Daoy (cell line): ENCODE data around the gene NPAS3. TPM values are rescaled to one million over a fixed set of nuclear protein-coding genes. Genes with fewer than 3 reads are reported as not detected.

Source experiments
- DNase-seq: peaks from one replicate; pipeline ENCODE4 v3.0.0-alpha.2; 2015; ENCODE audit warnings: low read depth
- total RNA-seq: library from RNA; depleted of rRNA; stranded (reverse); fragments of >200 nt; shearing (Covaris generic); gene quantifications from 2 replicates; pipeline ENCODE4 v1.2.3, GENCODE V29; 2014

Gene NPAS3
- total RNA-seq, 1 experiment from 2014 or later, result 1.9 TPM

DNA sequence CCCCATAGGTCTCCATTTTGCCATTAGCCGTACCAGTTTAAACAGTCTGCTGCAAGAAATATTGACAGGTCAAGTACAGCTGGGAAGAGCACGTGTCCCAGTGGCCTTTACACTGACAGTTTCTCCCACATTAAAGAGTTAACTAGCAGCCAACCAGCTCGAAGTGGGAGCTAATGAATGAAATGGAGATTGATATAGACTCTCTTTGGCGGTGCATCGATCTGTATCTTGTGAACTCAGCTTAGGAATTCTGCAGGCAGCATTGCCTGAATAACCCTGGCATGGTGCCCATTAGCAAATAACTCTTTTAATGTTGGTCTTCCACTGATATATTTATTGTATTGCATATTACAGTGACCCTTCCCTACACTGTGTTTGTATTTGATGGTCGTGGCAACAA, 692.8 kb downstream of the NPAS3 start:
- DNase-seq, result no peak

DNA sequence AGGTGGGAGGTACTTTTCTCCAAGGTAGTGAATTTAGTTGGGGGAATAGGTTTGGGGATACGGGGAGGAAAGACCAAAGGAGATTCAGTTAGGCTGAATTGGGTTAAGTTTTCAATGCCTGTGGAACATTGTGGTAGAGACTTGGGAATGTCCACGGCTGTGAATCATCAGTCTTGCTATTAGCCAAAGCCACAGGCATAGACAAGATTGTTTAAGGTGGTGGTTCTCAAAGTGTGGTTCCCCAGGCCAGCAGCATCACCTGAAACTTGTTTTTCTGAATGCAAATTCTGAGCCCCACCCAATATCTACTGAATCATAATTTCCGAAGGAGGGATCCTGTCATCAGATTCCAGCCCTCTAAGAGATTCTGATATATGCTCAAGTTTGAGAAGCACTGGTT, 696.0 kb downstream of the NPAS3 start:
- peak; percentile 43 for DNase-seq

DNA sequence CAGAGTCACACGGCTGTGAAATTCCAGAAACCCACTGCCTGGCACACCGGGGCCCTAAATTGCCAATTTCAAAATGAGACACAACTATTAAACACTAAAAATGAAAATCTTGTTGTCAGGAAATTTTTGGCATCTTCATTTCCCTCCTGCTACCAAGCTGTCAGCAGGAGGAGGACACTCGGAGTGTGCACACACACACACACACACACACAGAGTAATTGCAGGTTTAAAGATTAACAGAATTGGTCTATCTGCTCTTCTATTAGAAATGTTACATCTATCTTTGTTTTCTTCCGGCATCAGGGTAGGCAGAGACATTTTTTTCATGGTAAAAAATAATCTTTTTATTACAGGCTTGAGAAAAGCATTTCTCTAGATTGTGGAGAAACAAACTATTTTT, 698.0 kb downstream of the NPAS3 start:
- DNase-seq, result no peak

DNA sequence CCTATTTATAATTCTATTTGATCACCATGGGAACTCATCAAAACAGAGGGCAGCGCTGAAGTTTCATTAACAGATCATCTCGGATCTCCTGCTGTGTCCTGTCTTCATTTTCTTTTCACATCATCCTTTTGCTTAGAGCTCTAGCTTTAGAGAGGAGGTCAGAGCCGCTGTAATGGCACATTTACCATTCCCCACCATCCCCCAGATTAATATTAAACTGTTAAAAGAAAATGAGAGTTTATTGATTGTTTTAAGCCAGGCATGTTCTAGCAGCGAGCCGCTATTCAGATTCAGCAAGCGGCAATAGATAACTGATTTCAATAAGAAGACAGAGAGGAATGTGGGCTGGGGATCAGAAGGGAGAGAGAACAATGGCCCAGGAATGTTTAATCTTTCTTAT, 703.4 kb downstream of the NPAS3 start:
- no peak for DNase-seq

DNA sequence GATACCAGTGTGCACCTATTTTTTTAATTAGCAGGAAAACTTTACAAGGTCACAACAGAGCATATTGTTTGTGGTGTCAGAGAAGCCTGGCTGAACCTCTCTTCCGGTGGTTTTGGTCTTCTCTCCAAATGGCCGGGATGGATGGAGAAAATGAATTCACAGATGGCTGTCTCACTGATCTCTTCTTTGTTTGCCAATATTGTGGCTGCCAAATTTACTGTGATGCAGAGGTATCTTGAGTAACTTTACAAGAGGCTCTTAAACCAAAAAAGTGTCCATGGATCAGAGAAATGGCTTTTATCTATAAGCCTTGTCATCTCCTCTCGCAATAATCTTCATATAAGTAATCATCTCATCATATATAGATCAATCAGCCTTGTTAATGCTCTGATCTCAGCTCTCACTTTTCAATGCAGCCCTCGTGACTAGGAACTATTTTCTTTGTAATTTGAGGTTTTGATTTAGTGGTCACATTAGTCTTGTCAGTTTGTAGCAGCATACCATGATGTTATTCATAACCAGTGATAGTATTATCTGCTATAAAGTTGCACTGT, 704.1 kb downstream of the NPAS3 start:
- peak; percentile 53 for DNase-seq

DNA sequence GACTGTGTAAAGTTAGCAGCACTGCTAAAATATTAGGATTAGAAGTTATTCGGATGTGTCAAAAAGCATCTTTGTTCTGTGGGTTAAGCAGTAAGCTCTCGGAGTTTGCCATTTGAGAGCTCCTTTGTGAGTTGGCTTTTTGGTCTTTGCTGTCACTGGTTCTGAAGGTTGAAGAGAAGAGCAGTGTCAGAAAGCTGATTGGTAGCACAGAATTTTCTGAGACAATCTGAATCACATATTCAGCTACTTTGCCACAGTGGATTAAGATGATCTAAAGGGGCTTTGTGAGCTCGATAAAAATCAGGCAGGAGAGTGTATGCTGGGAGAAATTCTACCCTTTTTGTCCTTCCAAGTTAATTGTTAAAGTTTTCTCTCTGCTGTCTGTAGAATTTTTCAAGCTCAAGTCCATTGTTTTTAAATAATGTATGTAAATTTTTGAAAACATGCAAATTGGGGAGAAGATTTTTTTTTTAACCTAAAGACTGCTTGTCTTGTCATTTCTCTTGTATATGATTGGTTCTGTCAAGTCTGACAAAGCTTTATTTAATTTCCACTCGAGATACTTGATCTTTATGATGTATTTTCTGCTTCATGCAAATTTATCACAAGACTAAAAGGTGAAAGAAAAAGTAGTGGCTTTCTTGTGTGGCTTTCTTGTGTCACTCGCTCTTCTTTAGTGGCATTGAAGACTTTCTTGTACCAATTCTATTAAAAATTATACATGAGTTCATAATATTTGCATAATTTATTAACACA, 704.9 kb downstream of the NPAS3 start:
- DNase-seq, result peak; percentile 26

DNA sequence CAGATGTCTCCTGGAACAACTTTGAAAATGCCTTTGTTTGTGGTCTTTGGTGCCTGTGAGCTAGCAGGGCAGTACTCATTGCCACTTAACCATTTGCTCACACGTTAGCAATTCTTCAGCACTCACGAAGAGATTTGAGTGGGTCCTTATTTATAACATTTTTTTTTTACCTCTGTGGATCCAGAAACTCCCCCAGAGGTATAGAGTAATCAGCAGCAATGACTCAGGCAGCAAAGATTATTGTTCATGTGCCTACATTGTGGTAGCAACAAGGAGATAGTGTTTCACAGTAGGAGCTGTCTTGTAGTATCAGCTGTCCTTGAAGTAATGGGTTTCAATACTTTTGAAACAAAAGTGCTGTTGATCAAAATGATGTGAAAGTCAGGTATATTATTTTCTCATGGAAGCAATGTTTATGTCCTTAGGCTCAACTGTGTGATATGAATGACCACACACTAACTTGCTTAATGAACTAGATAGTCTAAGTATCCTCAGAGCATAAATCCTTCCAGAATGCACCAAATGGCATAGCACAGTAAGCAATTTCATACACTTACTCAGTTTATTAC, 708.1 kb downstream of the NPAS3 start:
- peak; percentile 89 for DNase-seq

DNA sequence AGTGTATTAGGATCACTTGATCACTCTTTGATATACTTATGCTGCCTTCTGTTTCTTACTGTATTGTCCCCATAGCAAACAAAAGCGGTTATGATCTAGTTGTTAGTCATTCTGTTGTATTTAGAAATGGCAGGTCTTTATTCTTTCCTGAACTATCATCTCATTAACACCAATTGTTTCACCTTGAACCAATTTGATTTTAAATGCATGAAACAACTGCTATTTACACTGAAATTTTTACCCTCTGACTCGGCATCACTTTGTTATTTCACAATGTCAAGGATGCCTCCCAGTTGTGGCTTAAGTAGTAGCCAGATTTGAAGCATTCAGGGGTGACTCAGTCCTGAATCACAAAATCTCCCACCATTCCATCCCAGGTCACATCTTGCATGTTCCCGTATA, 708.7 kb downstream of the NPAS3 start:
- DNase-seq, result peak; percentile 96

DNA sequence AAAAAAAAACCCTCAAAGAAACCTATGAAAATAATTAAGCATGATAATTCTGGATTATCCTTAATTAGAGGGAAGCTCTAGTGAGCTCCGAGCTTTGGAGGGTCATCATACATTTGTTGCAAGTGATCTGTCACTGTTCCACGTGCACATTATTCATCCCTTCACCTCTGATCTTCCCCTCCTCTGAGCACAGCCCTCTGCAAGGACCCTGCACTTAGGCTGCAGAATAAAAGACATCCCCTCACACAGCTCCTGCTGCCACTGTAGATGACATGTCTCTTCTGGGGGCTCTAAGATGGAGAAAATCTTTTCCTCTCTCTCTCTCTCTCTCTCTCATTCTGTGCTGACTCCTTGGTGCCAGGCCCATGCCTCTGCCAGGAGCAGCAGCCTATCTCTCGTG, 711.8 kb downstream of the NPAS3 start:
- no peak for DNase-seq

DNA sequence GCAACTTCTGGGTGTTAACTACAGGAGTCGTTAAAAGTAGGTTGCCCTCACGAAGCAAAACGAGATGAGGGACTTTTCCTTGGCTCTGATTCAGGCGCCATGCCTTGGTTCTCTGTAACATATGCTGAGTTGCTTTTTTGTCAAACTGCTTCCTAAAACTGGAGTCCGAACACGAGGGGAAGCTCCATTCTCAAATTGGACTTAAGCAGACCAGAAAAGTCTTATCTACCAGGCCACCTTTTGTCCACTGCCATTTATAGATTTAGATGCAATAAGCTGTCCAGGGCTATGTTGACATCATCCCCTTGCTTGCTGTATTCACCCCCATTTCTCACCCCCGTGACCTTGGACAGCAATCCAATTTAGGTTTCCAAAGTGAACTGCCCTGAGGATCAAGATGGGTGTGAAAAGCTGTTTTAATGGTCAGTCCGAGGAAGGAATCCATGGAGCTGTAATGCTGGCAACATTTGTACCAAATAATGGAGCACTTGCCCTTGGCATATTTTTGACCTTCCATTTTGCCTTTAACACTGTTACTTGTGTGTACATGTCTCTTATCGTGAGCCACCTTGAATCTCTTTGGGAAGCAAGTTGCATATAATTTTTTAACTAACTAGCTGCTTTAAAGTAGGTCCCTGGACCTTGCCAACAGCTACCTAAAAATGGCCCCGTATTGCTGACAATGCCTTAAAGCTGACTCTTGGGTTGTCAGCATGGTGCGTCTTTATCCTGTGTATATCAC, 714.1 kb downstream of the NPAS3 start:
- DNase-seq, result no peak

DNA sequence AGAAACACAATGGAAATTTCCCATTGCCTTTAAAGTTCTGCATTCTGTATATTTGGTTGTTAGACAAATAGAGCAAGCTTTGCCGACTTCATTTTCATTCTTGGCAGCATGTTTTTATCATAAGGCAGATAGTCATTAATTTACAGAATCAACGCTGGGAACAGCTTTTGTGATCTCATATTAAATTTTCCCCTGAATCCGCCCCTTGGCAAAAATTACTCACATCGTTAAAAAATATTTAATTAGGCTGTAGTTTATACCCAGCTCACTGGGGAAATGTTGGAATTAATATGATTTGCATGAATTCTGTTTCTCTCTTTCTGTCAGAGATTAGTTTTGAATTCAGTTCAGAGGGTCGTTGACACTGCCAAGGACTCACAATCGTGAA, 714.6 kb downstream of the NPAS3 start:
- no peak for DNase-seq

DNA sequence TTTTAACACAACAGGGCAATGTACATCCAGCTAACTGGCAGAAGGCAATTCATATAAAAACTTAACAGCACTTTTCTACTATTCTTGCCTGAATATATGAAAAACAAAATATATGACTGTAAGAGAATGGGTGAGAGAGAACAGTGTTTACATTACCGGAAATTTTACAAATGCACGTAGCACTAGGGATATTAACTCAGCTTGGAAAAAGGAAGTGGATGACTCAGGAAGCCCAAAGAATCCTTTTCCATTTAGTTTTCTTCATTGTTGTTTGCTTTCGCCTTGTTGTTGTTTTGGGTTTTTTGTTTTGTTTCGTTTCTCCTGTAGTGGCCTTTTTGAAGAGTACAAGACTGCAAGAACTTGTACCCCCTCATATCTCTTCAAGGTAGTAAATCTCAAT, 716.7 kb downstream of the NPAS3 start:
- no peak for DNase-seq

DNA sequence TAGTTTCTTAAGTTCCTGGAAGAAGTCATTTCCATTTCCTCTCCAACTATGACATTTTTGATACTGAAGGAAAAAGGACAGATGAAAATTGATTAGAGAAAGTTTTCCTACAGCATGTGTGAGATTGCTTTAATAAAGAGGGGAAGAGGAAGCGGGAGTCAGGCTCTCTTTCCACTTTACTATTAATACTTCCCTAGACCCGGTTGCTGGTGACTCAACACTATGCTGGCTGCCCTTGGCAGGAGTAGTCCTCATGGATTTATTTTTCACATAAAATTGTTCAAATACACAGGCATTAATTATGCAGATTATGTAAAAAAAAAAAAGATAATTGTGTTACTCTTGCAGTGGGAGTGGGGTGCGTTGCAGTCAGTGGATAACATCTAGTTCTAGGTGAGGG, 718.8 kb downstream of the NPAS3 start:
- no peak for DNase-seq

DNA sequence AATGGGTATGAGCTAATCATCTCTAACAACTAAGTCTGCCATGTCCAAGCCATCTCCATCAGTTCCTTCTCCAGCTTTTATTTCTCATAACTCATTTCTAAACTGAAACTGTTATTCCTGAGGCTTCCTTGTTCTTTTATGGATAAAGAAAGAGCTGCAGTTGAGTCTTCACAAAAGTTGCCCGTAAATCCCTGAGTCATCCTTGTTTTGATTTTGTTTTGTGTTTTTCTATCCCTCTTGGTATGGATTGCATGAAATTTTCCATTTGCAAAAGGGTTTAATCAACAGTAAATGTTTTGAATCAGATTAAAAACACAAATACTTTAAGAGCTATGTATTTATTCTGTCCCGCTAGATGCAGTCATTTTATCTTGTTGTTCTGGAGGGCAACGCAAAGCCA, 721.6 kb downstream of the NPAS3 start:
- DNase-seq, result no peak

DNA sequence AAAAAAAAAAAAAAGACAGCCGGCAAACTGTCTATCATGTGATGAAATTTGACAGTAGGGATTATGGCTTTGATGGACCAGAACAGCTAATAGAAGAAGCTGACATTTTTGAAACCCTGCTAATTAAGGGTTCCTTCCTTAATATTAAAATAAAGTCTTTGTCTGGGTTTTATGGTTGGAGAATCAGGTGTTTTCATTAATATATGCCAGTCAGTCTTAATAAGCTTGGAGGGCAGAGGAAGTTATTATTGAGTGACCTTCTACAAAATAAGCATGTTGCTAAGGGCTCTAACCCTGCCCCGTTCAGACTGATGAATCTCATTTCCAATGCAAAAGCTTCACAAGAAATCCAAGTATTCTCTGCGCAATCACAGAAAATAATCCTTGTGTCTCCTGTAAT, 722.4 kb downstream of the NPAS3 start:
- no peak for DNase-seq

DNA sequence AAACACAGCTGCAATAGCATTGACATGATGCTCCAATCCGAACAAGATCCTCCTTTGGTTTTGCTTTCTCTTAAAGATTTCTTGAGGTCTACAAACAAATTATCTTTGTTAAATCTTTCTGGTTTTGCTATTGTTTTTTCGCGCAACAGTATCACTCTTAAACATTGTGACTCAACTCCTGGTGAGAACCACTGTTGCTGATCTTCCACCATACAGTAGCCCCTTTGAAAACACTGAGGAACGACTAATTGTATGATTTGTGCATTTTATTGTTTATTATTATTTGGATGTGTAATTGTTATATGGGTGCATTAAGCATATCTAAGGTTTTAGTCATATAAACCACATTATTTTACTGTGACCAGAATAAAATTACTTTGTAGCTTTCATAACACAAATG, 729.4 kb downstream of the NPAS3 start:
- DNase-seq, result peak; percentile 69

DNA sequence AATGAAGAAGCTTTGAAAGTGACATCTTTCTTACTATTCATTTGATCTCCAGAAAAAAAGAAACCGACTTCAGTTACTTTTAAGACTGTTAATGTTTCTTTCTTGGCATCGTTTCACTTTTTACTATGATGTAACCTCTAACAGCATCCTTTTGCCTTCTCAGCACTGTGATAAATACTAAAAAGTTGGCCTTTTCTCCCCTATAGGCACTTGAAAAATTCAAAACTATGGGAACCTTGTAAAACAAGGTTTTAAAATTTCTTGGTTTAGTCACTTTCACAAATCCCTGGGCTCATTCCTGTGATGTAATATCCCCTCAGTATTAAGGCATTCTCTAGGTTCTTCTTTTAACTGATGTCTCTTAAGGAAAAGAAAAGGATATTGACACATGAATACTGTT, 730.4 kb downstream of the NPAS3 start:
- no peak for DNase-seq

DNA sequence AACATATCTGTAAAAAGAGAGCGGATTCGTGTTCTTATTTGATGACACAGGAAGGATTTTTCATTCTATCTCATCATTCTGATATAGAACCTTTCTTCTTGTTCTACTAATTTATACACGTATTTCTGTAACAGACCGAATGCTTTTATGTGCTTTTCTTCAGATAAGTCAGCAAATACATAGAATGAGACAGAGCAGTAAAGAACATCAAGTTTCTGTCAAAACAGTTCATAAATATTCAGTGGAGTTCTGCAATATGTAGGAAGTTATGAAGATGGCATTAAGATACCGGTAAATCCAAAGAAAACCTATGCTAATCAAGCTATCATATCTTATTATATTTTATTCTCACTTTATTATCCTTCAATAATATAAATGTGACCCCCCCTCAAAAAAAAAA, 731.6 kb downstream of the NPAS3 start:
- DNase-seq, result no peak

DNA sequence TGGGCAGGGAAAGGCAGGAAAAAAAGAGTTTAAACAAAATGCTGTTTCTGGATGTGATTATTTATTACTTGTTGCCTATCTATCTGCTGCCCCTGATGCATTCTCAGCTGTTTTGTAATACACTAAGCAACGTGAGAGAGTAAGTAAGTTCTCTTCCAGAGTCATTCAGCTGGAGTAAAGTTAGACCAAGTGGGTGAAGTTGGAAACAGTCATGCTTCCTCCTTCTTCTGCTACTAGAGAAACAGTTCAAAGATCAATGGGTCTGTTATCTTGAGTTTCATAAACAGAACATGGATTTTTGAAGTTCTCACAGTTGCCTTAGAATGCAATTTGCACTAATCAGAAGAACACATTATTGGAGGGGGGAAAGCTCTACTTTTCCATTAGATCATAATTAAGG, 732.9 kb downstream of the NPAS3 start:
- no peak for DNase-seq

DNA sequence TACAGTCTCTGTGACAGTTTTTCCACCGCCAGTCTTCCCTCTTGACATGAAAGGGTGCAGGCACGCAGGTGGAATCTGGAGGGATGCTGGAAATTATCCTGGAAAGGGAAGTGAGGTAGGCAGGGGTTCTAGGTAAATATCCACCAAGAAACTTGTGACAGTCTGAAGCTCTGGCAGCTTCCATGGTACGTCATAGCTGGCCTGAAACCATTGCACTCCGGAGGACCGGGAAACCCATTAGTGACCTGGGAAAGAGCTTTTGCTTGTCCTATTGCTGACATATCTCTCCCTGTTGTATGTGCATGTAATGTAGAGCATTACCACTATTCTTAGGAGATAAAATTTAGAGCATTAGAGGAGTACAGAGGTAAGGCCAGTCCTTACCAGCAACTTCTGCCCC, 736.2 kb downstream of the NPAS3 start:
- no peak for DNase-seq

DNA sequence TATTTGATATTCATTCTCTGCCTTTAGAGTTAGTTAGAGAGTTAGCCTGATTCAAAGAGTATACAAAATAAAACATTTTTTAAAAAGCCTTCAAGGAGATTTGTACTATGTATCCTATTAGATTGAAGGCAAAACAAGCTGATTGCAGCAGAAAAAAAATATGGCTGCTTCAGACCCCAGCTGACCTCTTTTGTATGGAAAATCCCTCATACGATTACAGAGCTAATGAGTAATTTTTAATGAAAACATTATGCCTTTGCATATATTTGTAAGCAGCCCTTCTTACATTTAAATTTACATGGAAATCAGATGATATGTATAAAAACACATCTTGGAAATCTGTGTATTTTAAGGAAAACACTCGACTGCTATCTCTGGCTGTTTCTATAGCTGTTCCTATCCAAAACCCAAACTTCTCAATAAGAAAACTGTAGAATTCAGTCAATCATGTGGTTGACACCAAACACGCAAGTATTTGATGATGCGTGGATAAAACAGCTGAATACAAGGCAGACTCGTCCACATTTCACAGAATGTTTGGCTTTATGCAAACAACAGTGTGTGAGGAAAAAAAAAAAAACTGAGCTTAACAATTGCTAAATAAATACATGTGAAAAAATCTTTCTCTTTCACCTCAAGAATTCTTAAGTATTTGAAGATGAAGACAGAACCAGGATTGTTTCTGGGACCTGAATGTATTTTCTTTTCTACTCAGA, 736.9 kb downstream of the NPAS3 start:
- no peak for DNase-seq

DNA sequence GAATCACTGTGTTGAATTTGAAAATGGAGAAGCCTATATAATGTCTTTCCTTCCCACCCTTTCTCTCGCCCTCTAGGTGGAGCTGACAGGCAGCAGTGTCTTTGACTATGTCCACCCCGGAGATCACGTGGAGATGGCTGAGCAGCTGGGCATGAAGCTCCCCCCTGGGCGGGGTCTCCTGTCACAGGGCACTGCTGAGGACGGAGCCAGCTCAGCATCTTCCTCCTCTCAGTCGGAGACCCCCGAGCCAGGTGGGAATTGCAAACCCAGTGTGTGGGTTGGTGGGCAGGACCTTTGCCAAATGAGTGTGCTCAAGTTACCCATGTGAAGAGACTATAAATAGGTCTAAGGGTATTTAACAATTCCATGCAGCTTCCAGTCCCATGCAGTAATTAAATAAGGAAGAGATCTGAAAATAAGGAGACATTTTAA, 737.5 kb downstream of the NPAS3 start:
- peak; percentile 91 for DNase-seq
